A549 (cell line): ENCODE data around the gene DYDC1.

Experiments used
- ESRRA ChIP-seq: fragments of 150-350 bp; IDR thresholded peaks from 2 replicates; pipeline ENCODE4 v1.6.1; 2014; ENCODE audit warnings: mild to moderate bottlenecking, low read length, borderline replicate concordance
- RFX5 ChIP-seq: fragments of 450-650 bp; IDR thresholded peaks from 2 replicates; pipeline ENCODE4 v1.7.1; 2014; ENCODE audit warnings: antibody characterized with exemption, mild to moderate bottlenecking, moderate library complexity
- TF ChIP-seq, protein P1 (sequence below): fragments of >200 bp; sonication (Bioruptor Twin); formaldehyde crosslinking; IDR thresholded peaks from 3 replicates; pipeline ENCODE4 v1.5.1; 2016
- TF ChIP-seq, protein P2 (sequence below): IDR thresholded peaks from 2 replicates; pipeline ENCODE4 v1.6.1; 2012

DNA sequence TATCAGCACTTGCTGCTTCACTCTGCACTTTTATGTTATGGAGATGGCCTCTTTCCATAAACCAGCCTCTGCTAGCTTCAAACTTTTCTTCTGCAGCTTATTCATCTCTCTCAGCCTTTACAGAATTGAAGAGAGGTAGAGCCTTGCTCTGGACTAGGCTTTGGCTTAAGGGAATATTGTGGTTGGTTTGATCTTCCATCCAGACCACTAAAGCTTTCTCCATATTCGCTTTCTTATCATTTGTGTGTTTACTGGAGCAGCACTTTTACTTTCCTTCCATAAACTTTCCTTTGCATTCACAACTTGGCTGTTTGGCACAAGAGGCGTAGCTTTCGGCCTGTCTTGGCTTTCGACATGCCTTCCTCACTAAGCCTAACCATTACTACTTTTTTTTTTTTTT is 23.6 kb upstream of the DYDC1 start:
- TF ChIP-seq, protein P1, sequence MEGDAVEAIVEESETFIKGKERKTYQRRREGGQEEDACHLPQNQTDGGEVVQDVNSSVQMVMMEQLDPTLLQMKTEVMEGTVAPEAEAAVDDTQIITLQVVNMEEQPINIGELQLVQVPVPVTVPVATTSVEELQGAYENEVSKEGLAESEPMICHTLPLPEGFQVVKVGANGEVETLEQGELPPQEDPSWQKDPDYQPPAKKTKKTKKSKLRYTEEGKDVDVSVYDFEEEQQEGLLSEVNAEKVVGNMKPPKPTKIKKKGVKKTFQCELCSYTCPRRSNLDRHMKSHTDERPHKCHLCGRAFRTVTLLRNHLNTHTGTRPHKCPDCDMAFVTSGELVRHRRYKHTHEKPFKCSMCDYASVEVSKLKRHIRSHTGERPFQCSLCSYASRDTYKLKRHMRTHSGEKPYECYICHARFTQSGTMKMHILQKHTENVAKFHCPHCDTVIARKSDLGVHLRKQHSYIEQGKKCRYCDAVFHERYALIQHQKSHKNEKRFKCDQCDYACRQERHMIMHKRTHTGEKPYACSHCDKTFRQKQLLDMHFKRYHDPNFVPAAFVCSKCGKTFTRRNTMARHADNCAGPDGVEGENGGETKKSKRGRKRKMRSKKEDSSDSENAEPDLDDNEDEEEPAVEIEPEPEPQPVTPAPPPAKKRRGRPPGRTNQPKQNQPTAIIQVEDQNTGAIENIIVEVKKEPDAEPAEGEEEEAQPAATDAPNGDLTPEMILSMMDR = no peak
- TF ChIP-seq ESRRA (no peak), RFX5 (no peak)
- TF ChIP-seq, protein P2, sequence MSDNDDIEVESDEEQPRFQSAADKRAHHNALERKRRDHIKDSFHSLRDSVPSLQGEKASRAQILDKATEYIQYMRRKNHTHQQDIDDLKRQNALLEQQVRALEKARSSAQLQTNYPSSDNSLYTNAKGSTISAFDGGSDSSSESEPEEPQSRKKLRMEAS = no peak
